IgD-negative memory B cell (primary cell): ENCODE results near the gene ATP6V1B1. TPM values are rescaled to one million over a fixed set of nuclear protein-coding genes. Genes with fewer than 3 reads are reported as not detected.

Experiments used
- H3K27ac Mint-ChIP-seq, 3 donors: one replicate each; pipeline ENCODE4 v1.8.0; 2020 to 2022; ENCODE audit warnings: mild to moderate bottlenecking in 3 of 3, mixed read lengths in 3 of 3, moderate library complexity in 1 of 3
- H3K27me3 Mint-ChIP-seq: one replicate; pipeline ENCODE4 v1.8.0; 2021; ENCODE audit warnings: mixed read lengths
- H3K36me3 Mint-ChIP-seq: one replicate; pipeline ENCODE4 v1.8.0; 2020; ENCODE audit warnings: mild to moderate bottlenecking, mixed read lengths
- H3K4me1 Mint-ChIP-seq, 3 donors: one replicate each; pipeline ENCODE4 v1.8.0; 2020 to 2022; ENCODE audit warnings: mixed read lengths in 3 of 3, mild to moderate bottlenecking in 1 of 3
- H3K4me3 Mint-ChIP-seq, 4 donors: one replicate each; pipeline ENCODE4 v1.8.0; 2020 to 2022; ENCODE audit warnings: mild to moderate bottlenecking in 4 of 4, mixed read lengths in 4 of 4, moderate library complexity in 3 of 4
- H3K9me3 Mint-ChIP-seq, 3 donors: one replicate each; pipeline ENCODE4 v1.8.0; 2020 to 2021; ENCODE audit warnings: mixed read lengths in 3 of 3, mild to moderate bottlenecking in 1 of 3
- polyA plus RNA-seq: library from polyadenylated mRNA; unstranded; fragments of 300-500 nt; fragmentation: Illumina TruSeq; gene quantifications from one replicate; pipeline ENCODE4 v1.2.3, GENCODE V29; 2021

The ATP6V1B1 gene
- polyA plus RNA-seq, 1 donor from 2014 or later, result not detected

DNA sequence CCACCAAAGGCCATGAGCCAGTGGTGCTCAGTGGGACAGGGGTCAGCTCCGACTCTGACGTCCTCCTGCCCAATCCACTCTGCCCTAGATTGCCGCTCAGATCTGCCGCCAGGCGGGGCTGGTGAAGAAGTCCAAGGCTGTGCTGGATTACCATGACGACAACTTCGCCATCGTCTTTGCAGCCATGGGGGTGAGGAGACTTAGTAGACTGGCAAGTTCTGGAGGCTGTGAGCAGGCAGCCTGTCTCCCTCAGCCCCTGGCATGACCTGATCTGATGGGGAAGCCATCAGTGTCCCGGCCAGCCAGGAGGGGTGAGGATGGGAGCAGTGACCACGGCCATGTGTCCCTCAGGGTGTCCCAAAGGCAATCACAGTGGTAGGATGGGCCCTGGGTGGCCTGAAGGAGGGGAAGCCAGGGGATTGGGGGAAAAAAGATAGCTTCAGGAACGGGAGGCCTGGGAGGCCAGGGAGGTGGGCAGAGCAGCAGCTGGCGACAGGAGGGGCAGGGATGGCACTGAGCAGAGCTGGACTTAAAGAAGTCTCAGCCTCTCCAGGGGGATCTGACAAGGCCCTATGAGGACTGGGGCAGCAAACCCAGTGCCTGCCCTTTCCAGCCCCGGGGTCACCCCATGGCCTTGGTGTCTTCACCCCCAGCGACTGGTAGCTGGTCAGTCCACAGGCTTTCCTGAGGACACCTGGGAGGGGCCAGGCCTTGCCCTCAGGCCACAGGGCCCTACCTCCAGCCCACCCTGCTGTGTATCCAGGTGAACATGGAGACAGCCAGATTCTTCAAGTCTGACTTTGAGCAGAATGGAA, 25.3 kb downstream of the ATP6V1B1 start:
- H3K4me3 Mint-ChIP-seq, result no peak overlapping the region
- peaks cover 2% of the 10 kb centered on the region for H3K36me3 Mint-ChIP-seq
- H3K4me1 Mint-ChIP-seq, result peaks cover 4 to 8% (median 5%) of the 10 kb centered on the region in 3 donors
- H3K9me3 Mint-ChIP-seq, result no peaks in the 10 kb centered on the region
- H3K27me3 Mint-ChIP-seq, result peaks cover 36% of the 10 kb centered on the region
- H3K27ac Mint-ChIP-seq, result peak overlapping the region in 1 of 3 donors; percentile 20

DNA sequence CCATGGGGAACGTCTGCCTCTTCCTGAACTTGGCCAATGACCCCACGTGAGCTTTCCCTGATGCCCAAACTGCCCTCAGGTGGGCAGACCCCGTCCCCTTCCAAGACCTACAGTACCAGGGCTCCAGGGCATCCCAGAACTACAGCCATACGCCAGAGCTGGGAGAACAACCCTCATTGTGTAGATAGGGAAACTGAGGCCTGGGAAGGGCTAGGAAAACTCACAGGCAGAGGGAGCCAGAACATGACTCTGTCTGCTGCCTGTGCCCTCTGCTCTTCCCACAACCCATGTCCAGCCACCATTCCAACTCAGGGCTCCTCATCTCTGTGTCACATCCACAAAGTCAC, 25.9 kb downstream of the ATP6V1B1 start:
- Mint-ChIP-seq H3K27ac (no peak overlapping the region), H3K9me3 (no peaks in the 10 kb centered on the region), H3K4me1 (peaks cover 4 to 8% (median 5%) of the 10 kb centered on the region in 3 donors), H3K27me3 (peaks cover 33% of the 10 kb centered on the region), H3K36me3 (peaks cover 2% of the 10 kb centered on the region), H3K4me3 (peak overlapping the region in 1 of 4 donors; percentile 27)

GRCh38 chr2:70962211-70962884, 26.6 kb downstream of the ATP6V1B1 start:
- Mint-ChIP-seq H3K36me3 (peaks cover 2% of the 10 kb centered on the region), H3K27ac (no peak overlapping the region), H3K4me1 (peaks cover 4 to 8% (median 5%) of the 10 kb centered on the region in 3 donors), H3K4me3 (no peak overlapping the region), H3K27me3 (peaks cover 34% of the 10 kb centered on the region), H3K9me3 (no peaks in the 10 kb centered on the region)

DNA sequence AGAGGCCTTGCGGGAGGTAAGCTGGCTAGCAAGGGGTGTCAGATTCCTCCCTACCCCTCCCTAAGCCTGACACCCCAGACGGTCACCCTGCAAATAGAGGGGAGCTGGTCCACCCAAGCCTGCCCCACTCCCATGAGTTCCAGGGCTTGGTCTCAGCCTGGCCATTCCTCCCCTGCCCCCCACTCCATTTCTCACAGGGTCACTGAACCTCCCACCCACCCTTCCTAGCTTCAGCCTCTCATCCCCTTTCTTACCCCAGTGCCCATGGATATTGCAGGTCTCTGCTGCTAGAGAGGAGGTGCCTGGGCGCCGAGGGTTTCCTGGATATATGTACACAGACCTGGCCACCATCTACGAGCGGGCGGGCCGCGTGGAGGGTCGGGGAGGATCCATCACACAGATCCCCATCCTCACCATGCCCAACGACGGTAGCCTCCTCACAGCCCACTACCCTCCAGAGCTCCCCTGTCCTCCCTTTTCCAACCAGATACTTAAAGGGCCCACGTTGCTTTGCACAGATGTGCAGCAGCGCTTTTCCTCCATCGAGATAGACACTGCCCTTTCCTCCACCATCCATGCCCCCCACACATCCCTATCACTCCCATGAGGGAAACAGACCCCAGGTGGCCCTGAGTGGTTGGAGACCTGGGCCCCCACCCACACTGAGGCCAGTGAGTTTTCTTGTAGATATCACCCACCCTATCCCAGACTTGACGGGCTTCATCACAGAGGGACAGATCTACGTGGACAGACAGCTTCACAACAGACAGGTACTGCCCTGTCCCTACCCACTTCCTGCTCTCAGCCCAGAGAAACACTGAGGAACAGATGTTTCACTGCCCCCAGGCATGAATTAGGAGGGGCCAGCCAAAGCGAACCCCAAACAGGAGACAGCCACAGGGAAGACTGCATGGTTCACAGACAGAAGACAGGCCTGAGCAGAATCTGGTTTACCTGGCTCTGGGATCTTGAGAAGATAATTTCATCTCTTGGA, 27.5 kb downstream of the ATP6V1B1 start:
- Mint-ChIP-seq H3K36me3 (peaks cover 2% of the 10 kb centered on the region), H3K4me3 (peak overlapping the region in 1 of 4 donors; percentile 30), H3K9me3 (no peaks in the 10 kb centered on the region), H3K4me1 (peaks cover 4 to 7% (median 5%) of the 10 kb centered on the region in 3 donors), H3K27me3 (peaks cover 30% of the 10 kb centered on the region), H3K27ac (peak overlapping the region in 1 of 3 donors; percentile 69)

DNA sequence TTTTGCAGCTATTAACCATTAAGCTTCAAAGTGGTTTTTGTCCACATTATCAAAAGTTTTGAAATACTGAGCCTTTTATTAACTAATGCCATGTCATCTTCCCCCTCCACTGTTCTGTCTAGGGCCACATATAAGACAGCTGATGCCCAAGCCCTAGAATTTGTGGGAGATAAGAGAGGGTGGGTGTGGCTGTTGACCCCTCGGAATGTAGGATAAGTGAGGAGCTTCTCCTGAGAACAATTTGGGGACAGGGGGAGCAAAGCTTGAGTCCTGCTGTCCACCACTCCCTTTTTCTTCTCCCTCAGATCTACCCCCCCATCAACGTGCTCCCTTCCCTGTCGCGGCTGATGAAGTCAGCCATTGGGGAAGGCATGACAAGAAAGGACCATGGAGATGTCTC, 28.4 kb downstream of the ATP6V1B1 start:
- Mint-ChIP-seq H3K4me3 (peak overlapping the region in 1 of 4 donors; percentile 45), H3K4me1 (peaks cover 4 to 5% (median 5%) of the 10 kb centered on the region in 3 donors), H3K36me3 (peaks cover 2% of the 10 kb centered on the region), H3K27ac (peak overlapping the region in 1 of 3 donors; percentile 69), H3K9me3 (no peaks in the 10 kb centered on the region), H3K27me3 (peaks cover 22% of the 10 kb centered on the region)

- no peaks in the 10 kb centered on the region for H3K9me3 Mint-ChIP-seq
- H3K27me3 Mint-ChIP-seq, result peaks cover 20% of the 10 kb centered on the region
- peak overlapping the region in 2 of 3 donors; percentile 34 to 69 for H3K27ac Mint-ChIP-seq
- H3K36me3 Mint-ChIP-seq, result peaks cover 2% of the 10 kb centered on the region
- H3K4me3 Mint-ChIP-seq, result peak overlapping the region; percentile 54 to 87 (median 80)
- peaks cover 4 to 5% (median 5%) of the 10 kb centered on the region in 3 donors for H3K4me1 Mint-ChIP-seq
Measured at GRCh38 chr2:70964596-70965386, 29.1 kb downstream of the ATP6V1B1 start.

DNA sequence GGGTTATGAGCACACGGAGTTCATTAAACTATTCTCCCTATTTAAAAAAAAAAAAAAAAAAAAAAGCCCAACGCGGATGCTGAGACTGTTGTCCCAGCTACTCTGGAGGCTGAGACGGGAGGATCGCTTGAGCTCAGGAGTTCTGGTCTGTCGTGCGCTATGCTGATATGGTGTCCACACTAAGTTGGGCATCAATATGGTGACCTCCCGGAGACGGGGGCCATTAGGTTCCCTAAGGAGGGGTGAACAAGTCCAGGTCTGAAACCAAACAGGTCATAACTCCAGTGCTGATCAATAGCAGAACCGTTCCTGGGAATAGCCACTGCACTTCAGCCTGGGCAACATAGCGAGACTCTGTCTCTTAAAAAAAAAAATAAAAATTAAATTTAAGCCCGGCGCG, 29.8 kb downstream of the ATP6V1B1 start:
- Mint-ChIP-seq H3K27ac (no peak overlapping the region), H3K36me3 (peaks cover 2% of the 10 kb centered on the region), H3K4me1 (peaks cover 4 to 5% (median 5%) of the 10 kb centered on the region in 3 donors)

DNA sequence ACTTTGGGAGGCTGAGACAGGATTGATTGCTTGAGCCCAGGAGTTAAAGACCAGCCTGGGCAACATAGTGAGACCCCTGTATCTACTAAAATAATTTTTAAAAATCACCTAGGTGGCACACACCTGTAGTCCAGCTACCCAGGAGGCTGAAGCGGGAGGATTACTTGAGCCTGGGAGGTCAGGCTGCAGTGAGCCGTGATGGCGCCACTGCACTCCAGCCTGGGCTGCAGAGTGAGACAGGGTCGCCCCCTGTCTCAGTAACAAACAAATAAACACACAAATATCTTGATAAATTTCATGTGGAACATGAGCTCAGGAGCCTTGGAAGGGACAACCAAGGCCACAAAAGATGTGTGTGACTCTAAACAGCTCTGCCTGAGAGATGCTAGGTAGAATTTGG, 31.0 kb downstream of the ATP6V1B1 start:
- H3K36me3 Mint-ChIP-seq, result peaks cover 2% of the 10 kb centered on the region
- peak overlapping the region in 1 of 3 donors; percentile 48 for H3K27ac Mint-ChIP-seq
- H3K27me3 Mint-ChIP-seq, result peaks cover 18% of the 10 kb centered on the region
- no peaks in the 10 kb centered on the region for H3K9me3 Mint-ChIP-seq
- H3K4me1 Mint-ChIP-seq, result peaks cover 4 to 5% (median 5%) of the 10 kb centered on the region in 3 donors
- H3K4me3 Mint-ChIP-seq, result no peak overlapping the region

More for the DNA sequence above, 29.8 kb downstream of the ATP6V1B1 start:
- peak overlapping the region in 3 of 4 donors; percentile 54 to 87 (median 74) for H3K4me3 Mint-ChIP-seq
- no peaks in the 10 kb centered on the region for H3K9me3 Mint-ChIP-seq
- peaks cover 20% of the 10 kb centered on the region for H3K27me3 Mint-ChIP-seq

GRCh38 chr2:70967189-70967588, 31.5 kb downstream of the ATP6V1B1 start:
- Mint-ChIP-seq H3K27ac (no peak overlapping the region), H3K27me3 (peaks cover 18% of the 10 kb centered on the region), H3K4me3 (no peak overlapping the region), H3K36me3 (no peaks in the 10 kb centered on the region), H3K9me3 (peaks cover 0 to 2% (median 0%) of the 10 kb centered on the region in 3 donors), H3K4me1 (peaks cover 4 to 5% (median 5%) of the 10 kb centered on the region in 3 donors)

GRCh38 chr2:70974592-70974991, 38.9 kb downstream of the ATP6V1B1 start:
- Mint-ChIP-seq H3K9me3 (peaks cover 0 to 2% (median 0%) of the 10 kb centered on the region in 3 donors), H3K4me1 (peaks cover 10 to 13% (median 11%) of the 10 kb centered on the region in 3 donors), H3K27me3 (no peaks in the 10 kb centered on the region), H3K36me3 (no peaks in the 10 kb centered on the region), H3K27ac (no peak overlapping the region), H3K4me3 (peak overlapping the region in 1 of 4 donors; percentile 23)

DNA sequence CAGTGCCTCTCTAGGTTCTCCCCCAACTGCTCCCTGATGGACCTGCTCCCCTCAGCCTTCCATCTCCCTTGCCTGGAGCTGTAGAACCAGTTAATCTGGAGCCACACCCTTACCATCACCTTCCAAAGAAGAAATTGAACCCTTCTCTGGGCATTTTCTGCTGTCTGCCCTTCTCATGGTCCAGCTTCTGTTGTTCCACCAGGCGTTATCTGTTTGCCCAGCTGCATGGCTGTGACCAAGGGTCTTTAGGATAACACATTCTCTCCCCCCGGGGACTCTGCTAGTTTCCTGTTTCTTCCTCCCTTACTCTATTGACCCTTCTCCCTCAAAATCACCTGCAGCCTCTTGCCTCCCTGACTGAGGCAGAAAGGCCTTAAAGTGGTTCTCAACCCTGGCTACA, 39.5 kb downstream of the ATP6V1B1 start:
- Mint-ChIP-seq H3K4me1 (peaks cover 10 to 13% (median 11%) of the 10 kb centered on the region in 3 donors), H3K27ac (peak overlapping the region in 1 of 3 donors; percentile 21), H3K4me3 (peak overlapping the region in 2 of 4 donors; percentile 2 to 82), H3K36me3 (no peaks in the 10 kb centered on the region), H3K27me3 (no peaks in the 10 kb centered on the region), H3K9me3 (peaks cover 0 to 2% (median 0%) of the 10 kb centered on the region in 3 donors)

DNA sequence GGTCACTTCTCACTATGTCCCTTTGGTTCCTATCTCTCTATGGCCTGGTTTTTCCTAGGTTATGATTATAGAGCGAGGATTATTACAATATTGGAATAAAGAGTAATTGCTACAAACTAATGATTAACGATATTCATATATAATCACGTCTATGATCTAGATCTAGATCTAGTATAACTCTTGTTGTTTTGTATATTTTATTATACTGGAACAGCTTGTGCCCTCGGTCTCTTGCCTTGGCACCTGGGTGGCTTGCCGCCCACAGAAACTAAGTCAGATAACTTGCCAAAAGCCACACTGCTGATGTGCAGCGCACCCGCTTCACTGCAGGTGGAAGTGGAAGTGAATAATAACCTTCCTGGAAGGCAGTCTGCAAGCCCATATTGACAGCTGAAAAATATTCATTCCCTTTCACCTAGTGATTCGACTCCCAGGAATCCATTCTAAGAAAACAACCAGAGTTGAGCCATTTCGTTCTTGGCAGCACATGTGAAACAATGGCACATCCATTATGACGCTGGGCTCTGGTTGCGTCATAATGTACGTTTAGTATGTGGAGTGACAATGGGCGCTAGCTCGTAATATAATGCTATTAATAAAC, 42.0 kb downstream of the ATP6V1B1 start:
- Mint-ChIP-seq H3K4me3 (peak overlapping the region; percentile 82 to 98 (median 92)), H3K9me3 (no peaks in the 10 kb centered on the region), H3K4me1 (peaks cover 10 to 13% (median 11%) of the 10 kb centered on the region in 3 donors), H3K27ac (peak overlapping the region; percentile 47 to 97 (median 90)), H3K36me3 (no peaks in the 10 kb centered on the region), H3K27me3 (no peaks in the 10 kb centered on the region)
